GM23338 (cell line): Measurements from ENCODE around the gene SEMA3C. TPM values are rescaled to one million over a fixed set of nuclear protein-coding genes. Genes with fewer than 3 reads are reported as not detected.

Experiments used
- ATAC-seq: fragments of 200-7000 bp; cut with Tn5 transposase; 3 replicates; pipeline ENCODE4 v1.9.1; 2020
- DNase-seq: peaks from one replicate; pipeline ENCODE4 v3.0.0-alpha.2; 2015; ENCODE audit warnings: low spot score
- H2AFZ ChIP-seq: fragments of 200-600 bp; sonication (generic); 2 replicates; pipeline ENCODE4 v1.8.0; 2016; ENCODE audit warnings: antibody characterized with exemption, mild to moderate bottlenecking, moderate library complexity
- H3F3A ChIP-seq: fragments of 200-600 bp; sonication (generic); replicated peaks from 2 replicates; pipeline ENCODE4 v1.8.0; 2017; ENCODE audit warnings: antibody characterized with exemption, mixed run types, low read depth
- H3K27ac ChIP-seq: fragments of 200-600 bp; sonication (generic); 2 replicates; pipeline ENCODE4 v1.6.1; 2016; ENCODE audit warnings: low read depth
- H3K27me3 ChIP-seq: fragments of 200-600 bp; sonication (generic); 2 replicates; pipeline ENCODE4 v1.8.0; 2016; ENCODE audit warnings: mild to moderate bottlenecking, mixed run types, moderate library complexity; ENCODE audit not compliant: insufficient read depth
- H3K36me3 ChIP-seq: fragments of 200-600 bp; sonication (generic); 2 replicates; pipeline ENCODE4 v1.8.0; 2016; ENCODE audit warnings: mild to moderate bottlenecking; ENCODE audit not compliant: insufficient read depth
- H3K4me1 ChIP-seq: fragments of 200-600 bp; sonication (generic); 2 replicates; pipeline ENCODE4 v1.8.0; 2016; ENCODE audit warnings: mild to moderate bottlenecking, moderate library complexity; ENCODE audit not compliant: insufficient read depth
- H3K4me2 ChIP-seq: fragments of 200-600 bp; sonication (generic); 2 replicates; pipeline ENCODE4 v1.7.1; 2017; ENCODE audit warnings: mixed run types
- H3K4me3 ChIP-seq: fragments of 200-600 bp; sonication (generic); 2 replicates; pipeline ENCODE4 v1.6.1; 2016; ENCODE audit warnings: mixed run types
- H3K79me2 ChIP-seq: fragments of 200-600 bp; sonication (generic); replicated peaks from 2 replicates; pipeline ENCODE4 v1.8.0; 2017; ENCODE audit warnings: mild to moderate bottlenecking; ENCODE audit not compliant: insufficient read depth
- H3K9me2 ChIP-seq: fragments of 200-600 bp; sonication (generic); 2 replicates; pipeline ENCODE4 v1.8.0; 2017; ENCODE audit not compliant: insufficient read depth
- H4K20me1 ChIP-seq: fragments of 200-600 bp; sonication (generic); replicated peaks from 2 replicates; pipeline ENCODE4 v1.8.0; 2017; ENCODE audit warnings: mild to moderate bottlenecking; ENCODE audit not compliant: insufficient read depth
- H3K27ac Mint-ChIP-seq: 2 replicates; pipeline ENCODE4 v1.8.0; 2020; ENCODE audit warnings: inconsistent platforms, mild to moderate bottlenecking, moderate library complexity, mixed read lengths
- H3K27me3 Mint-ChIP-seq: 3 replicates; pipeline ENCODE4 v1.8.0; 2022; ENCODE audit warnings: low read depth, mild to moderate bottlenecking, moderate library complexity, mixed read lengths, inconsistent platforms; ENCODE audit not compliant: insufficient read depth, poor library complexity
- H3K36me3 Mint-ChIP-seq: 3 replicates; pipeline ENCODE4 v1.8.0; 2021; ENCODE audit warnings: low read depth, mild to moderate bottlenecking, inconsistent platforms, moderate library complexity, mixed read lengths
- H3K4me1 Mint-ChIP-seq: 3 replicates; pipeline ENCODE4 v1.8.0; 2020; ENCODE audit warnings: mild to moderate bottlenecking, inconsistent platforms, mixed read lengths
- H3K4me3 Mint-ChIP-seq: 3 replicates; pipeline ENCODE4 v1.8.0; 2021; ENCODE audit warnings: moderate library complexity, mild to moderate bottlenecking, inconsistent platforms, mixed read lengths
- H3K9me3 Mint-ChIP-seq: 3 replicates; pipeline ENCODE4 v1.8.0; 2020; ENCODE audit warnings: moderate library complexity, mild to moderate bottlenecking, inconsistent platforms, mixed read lengths
- CREB1 ChIP-seq: fragments of 250-450 bp; sonication (Bioruptor Pico); IDR thresholded peaks from 2 replicates; pipeline ENCODE4 v1.5.0; 2020; ENCODE audit warnings: low read depth, mild to moderate bottlenecking, moderate library complexity
- EZH2 ChIP-seq: fragments of 200-600 bp; sonication (generic); IDR thresholded peaks from one replicate; pipeline ENCODE4 v1.8.0; 2017; ENCODE audit warnings: antibody characterized with exemption, mild to moderate bottlenecking, low read depth; ENCODE audit not compliant: unreplicated experiment
- EZH2phosphoT487 ChIP-seq: fragments of 200-600 bp; sonication (generic); IDR thresholded peaks from one replicate; pipeline ENCODE4 v1.8.1; 2018; ENCODE audit warnings: antibody characterized with exemption; ENCODE audit not compliant: unreplicated experiment
- JUNB ChIP-seq: IDR thresholded peaks from one replicate; pipeline ENCODE4 v1.6.1; 2016; ENCODE audit warnings: antibody characterized with exemption; ENCODE audit not compliant: unreplicated experiment
- NANOG ChIP-seq: IDR thresholded peaks from 2 replicates; pipeline ENCODE4 v1.6.1; 2016; ENCODE audit warnings: antibody characterized with exemption, borderline replicate concordance
- POLR2AphosphoS5 ChIP-seq: IDR thresholded peaks from 2 replicates; pipeline ENCODE4 v1.6.1; 2016; ENCODE audit warnings: antibody characterized with exemption, low read depth
- REST ChIP-seq: IDR thresholded peaks from one replicate; pipeline ENCODE4 v1.6.1; 2018; ENCODE audit warnings: antibody characterized with exemption; ENCODE audit not compliant: unreplicated experiment
- STAT1 ChIP-seq: IDR thresholded peaks from one replicate; pipeline ENCODE4 v1.6.1; 2016; ENCODE audit warnings: antibody characterized with exemption; ENCODE audit not compliant: unreplicated experiment
- ZNF114 ChIP-seq: fragments of 250-450 bp; sonication (Bioruptor Pico); IDR thresholded peaks from 2 replicates; pipeline ENCODE4 v1.5.0; 2020; ENCODE audit warnings: mild to moderate bottlenecking, moderate library complexity
- ZNF331 ChIP-seq: fragments of 250-450 bp; sonication (Bioruptor Pico); IDR thresholded peaks from 2 replicates; pipeline ENCODE4 v1.5.0; 2020; ENCODE audit warnings: low read depth, mild to moderate bottlenecking, moderate library complexity
- ZNF462 ChIP-seq: fragments of 250-450 bp; sonication (Bioruptor Pico); IDR thresholded peaks from 2 replicates; pipeline ENCODE4 v1.5.0; 2020; ENCODE audit warnings: mild to moderate bottlenecking, moderate library complexity
- polyA plus RNA-seq: library from polyadenylated mRNA; unstranded; fragments of >200 nt; fragmentation: Nextera tagmentation; extraction: Ambion mirVana; gene quantifications from 2 replicates; pipeline ENCODE4 v1.2.1, GENCODE V29; 2016
- total RNA-seq: library from RNA; depleted of rRNA; stranded (reverse); fragments of >200 nt; shearing (Covaris generic); gene quantifications from 2 replicates; pipeline ENCODE4 v1.2.3, GENCODE V29; 2014
- TF ChIP-seq, protein P1 (sequence below): IDR thresholded peaks from 2 replicates; pipeline ENCODE4 v1.6.1; 2016; ENCODE audit warnings: antibody characterized with exemption
- TF ChIP-seq, protein P2 (sequence below), 2 experiments: fragments of 200-600 bp in 1 of 2; sonication (generic) in 1 of 2; conservative IDR thresholded peaks; 2 replicates each; pipeline versions ENCODE4 v1.5.1 to v1.6.1; 2016 to 2017; ENCODE audit warnings: antibody characterized with exemption in 2 of 2, low read depth in 2 of 2, mild to moderate bottlenecking in 2 of 2, moderate library complexity in 1 of 2

Gene SEMA3C
- total and polyA plus RNA-seq, 2 experiments from 2014 or later = 1.0 to 3.5 TPM

- H3K4me3 Mint-ChIP-seq = peak overlapping the region; percentile 48; the same call in 1 of the 3 replicates
- Histone ChIP-seq H3K4me2 (peak overlapping the region; percentile 13), H3K27me3 (no peaks in the 10 kb centered on the region), H3K36me3 (no peaks in the 10 kb centered on the region), H3F3A (no peaks in the 10 kb centered on the region), H2AFZ (no peak overlapping the region), H3K4me1 (peaks cover 33% of the 10 kb centered on the region; the same call in 1 of the 2 replicates), H3K79me2 (no peaks in the 10 kb centered on the region), H3K27ac (no peak overlapping the region), H3K9me2 (no peaks in the 10 kb centered on the region), H4K20me1 (no peaks in the 10 kb centered on the region), H3K4me3 (no peak overlapping the region)
- H3K27ac Mint-ChIP-seq = no peak overlapping the region
- H3K36me3 Mint-ChIP-seq = no peaks in the 10 kb centered on the region
- H3K27me3 Mint-ChIP-seq = peaks cover 19% of the 10 kb centered on the region
- H3K9me3 Mint-ChIP-seq = no peaks in the 10 kb centered on the region; the same call in 2 of the 3 replicates
- H3K4me1 Mint-ChIP-seq = peaks cover 44% of the 10 kb centered on the region
- no peak for DNase-seq
- no peak for TF ChIP-seq CREB1 (CRISPR knock-in tag)
- TF ChIP-seq ZNF462 (CRISPR knock-in tag) = no peak
- TF ChIP-seq ZNF331 (CRISPR knock-in tag) = no peak
- TF ChIP-seq REST = no peak
- TF ChIP-seq JUNB = no peak
- no peak for TF ChIP-seq EZH2
- TF ChIP-seq, protein P1, sequence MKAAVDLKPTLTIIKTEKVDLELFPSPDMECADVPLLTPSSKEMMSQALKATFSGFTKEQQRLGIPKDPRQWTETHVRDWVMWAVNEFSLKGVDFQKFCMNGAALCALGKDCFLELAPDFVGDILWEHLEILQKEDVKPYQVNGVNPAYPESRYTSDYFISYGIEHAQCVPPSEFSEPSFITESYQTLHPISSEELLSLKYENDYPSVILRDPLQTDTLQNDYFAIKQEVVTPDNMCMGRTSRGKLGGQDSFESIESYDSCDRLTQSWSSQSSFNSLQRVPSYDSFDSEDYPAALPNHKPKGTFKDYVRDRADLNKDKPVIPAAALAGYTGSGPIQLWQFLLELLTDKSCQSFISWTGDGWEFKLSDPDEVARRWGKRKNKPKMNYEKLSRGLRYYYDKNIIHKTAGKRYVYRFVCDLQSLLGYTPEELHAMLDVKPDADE = no peak
- TF ChIP-seq NANOG = no peak
- TF ChIP-seq EZH2phosphoT487 = no peak
- TF ChIP-seq, protein P2, sequence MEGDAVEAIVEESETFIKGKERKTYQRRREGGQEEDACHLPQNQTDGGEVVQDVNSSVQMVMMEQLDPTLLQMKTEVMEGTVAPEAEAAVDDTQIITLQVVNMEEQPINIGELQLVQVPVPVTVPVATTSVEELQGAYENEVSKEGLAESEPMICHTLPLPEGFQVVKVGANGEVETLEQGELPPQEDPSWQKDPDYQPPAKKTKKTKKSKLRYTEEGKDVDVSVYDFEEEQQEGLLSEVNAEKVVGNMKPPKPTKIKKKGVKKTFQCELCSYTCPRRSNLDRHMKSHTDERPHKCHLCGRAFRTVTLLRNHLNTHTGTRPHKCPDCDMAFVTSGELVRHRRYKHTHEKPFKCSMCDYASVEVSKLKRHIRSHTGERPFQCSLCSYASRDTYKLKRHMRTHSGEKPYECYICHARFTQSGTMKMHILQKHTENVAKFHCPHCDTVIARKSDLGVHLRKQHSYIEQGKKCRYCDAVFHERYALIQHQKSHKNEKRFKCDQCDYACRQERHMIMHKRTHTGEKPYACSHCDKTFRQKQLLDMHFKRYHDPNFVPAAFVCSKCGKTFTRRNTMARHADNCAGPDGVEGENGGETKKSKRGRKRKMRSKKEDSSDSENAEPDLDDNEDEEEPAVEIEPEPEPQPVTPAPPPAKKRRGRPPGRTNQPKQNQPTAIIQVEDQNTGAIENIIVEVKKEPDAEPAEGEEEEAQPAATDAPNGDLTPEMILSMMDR (conservative IDR thresholded peaks at IDR 0.05; ENCODE audit: low read depth in 2 of 2) = no peak
- no peak for TF ChIP-seq POLR2AphosphoS5
- no peak for TF ChIP-seq STAT1
- no peak for TF ChIP-seq ZNF114 (CRISPR knock-in tag)
- no peak for ATAC-seq
Observed at GRCh38 chr7:80763704-80764103, 155.1 kb downstream of the SEMA3C start.
